GM12891 (cell line): ENCODE data around the gene PDZD7.

Source experiments
- PAX5 ChIP-seq: IDR thresholded peaks from 2 replicates; pipeline ENCODE4 v1.6.1; 2011; ENCODE audit warnings: low read length, moderate library complexity, mild to moderate bottlenecking; ENCODE audit not compliant: insufficient read depth, severe bottlenecking
- POLR2A ChIP-seq: IDR thresholded peaks from 2 replicates; pipeline ENCODE4 v1.6.1; 2011; ENCODE audit warnings: low read depth, low read length, control low read depth
- POLR2AphosphoS5 ChIP-seq: IDR thresholded peaks from 2 replicates; pipeline ENCODE4 v1.6.1; 2011; ENCODE audit warnings: low read depth, low read length, control low read depth
- SPI1 ChIP-seq: IDR thresholded peaks from 2 replicates; pipeline ENCODE4 v1.6.1; 2011; ENCODE audit warnings: low read depth, low read length, control low read depth
- TAF1 ChIP-seq: IDR thresholded peaks from 2 replicates; pipeline ENCODE4 v1.6.1; 2011; ENCODE audit warnings: low read depth, low read length, control low read depth

DNA sequence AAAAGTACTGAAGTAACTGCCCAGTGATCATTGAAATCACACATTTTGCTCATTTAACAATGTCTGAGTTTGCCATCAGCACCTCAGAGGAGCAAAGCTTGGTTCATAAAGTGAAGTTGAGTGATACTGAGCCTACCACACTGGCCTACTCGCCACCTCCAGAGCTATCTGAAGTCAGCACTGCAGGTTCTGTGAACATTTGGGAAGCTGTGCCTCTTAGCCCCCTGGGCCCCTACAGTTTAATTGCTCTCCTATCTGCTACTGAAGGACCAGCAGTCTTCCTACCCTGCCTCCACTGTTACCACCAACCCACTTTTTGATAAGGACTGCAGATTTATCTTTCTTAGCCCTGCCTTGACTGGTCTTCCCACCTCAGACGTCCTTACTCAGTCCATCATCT lies 63.6 kb downstream of the PDZD7 start:
- TF ChIP-seq POLR2AphosphoS5 = no peak
- no peak for TF ChIP-seq POLR2A
- TF ChIP-seq TAF1 = no peak
- no peak for TF ChIP-seq SPI1
- TF ChIP-seq PAX5 = no peak
